Measurements from ENCODE around the gene RGS16. TPM values are rescaled to one million over a fixed set of nuclear protein-coding genes. Genes with fewer than 3 reads are reported as not detected.

Gene RGS16
- total RNA-seq, 1 donor from 2014 or later, result 7.8 TPM

GRCh38 chr1:182630586-182630985 lies 26.4 kb upstream of the RGS16 start:
- H3K4me3 ChIP-seq (ENCODE audit: low read length in 3 of 3), result no peak overlapping the region
- H3K27ac ChIP-seq (ENCODE audit: low read depth, low read length), result no peak overlapping the region

GRCh38 chr1:182629499-182630096 lies 25.4 kb upstream of the RGS16 start:
- no peaks in the 10 kb centered on the region for H3K36me3 ChIP-seq (ENCODE audit: control insufficient read depth in 3 of 3, insufficient read depth in 3 of 3, low read length in 3 of 3)
- no peaks in the 10 kb centered on the region for H3K27me3 ChIP-seq (ENCODE audit: control insufficient read depth in 3 of 3, insufficient read depth in 3 of 3, low read length in 3 of 3)
- no peak overlapping the region for H3K4me3 ChIP-seq (ENCODE audit: low read length in 3 of 3)
- H3K27ac ChIP-seq (ENCODE audit: low read depth, low read length), result no peak overlapping the region
- H3K9ac ChIP-seq (ENCODE audit: low read depth in 1 of 3, low read length in 3 of 3), result no peak overlapping the region
- H3K9me3 ChIP-seq (ENCODE audit: control insufficient read depth in 3 of 3, low read length in 3 of 3), result no peaks in the 10 kb centered on the region
- H3K4me1 ChIP-seq (ENCODE audit: control insufficient read depth in 3 of 3, insufficient read depth in 3 of 3, low read length in 3 of 3), result peaks cover 0 to 2% (median 2%) of the 10 kb centered on the region in 3 donors

More at GRCh38 chr1:182630586-182630985, 26.4 kb upstream of the RGS16 start:
- Histone ChIP-seq H3K4me1 (ENCODE audit: control insufficient read depth in 3 of 3, insufficient read depth in 3 of 3, low read length in 3 of 3) (peaks cover 0 to 2% (median 2%) of the 10 kb centered on the region in 3 donors), H3K9me3 (ENCODE audit: control insufficient read depth in 3 of 3, low read length in 3 of 3) (no peaks in the 10 kb centered on the region), H3K9ac (ENCODE audit: low read depth in 1 of 3, low read length in 3 of 3) (no peak overlapping the region), H3K36me3 (ENCODE audit: control insufficient read depth in 3 of 3, insufficient read depth in 3 of 3, low read length in 3 of 3) (no peaks in the 10 kb centered on the region), H3K27me3 (ENCODE audit: control insufficient read depth in 3 of 3, insufficient read depth in 3 of 3, low read length in 3 of 3) (no peaks in the 10 kb centered on the region)

GRCh38 chr1:182629080-182629479 lies 24.9 kb upstream of the RGS16 start:
- H3K9me3 ChIP-seq (ENCODE audit: control insufficient read depth in 3 of 3, low read length in 3 of 3), result no peaks in the 10 kb centered on the region
- no peak overlapping the region for H3K4me3 ChIP-seq (ENCODE audit: low read length in 3 of 3)
- no peaks in the 10 kb centered on the region for H3K27me3 ChIP-seq (ENCODE audit: control insufficient read depth in 3 of 3, insufficient read depth in 3 of 3, low read length in 3 of 3)
- H3K9ac ChIP-seq (ENCODE audit: low read depth in 1 of 3, low read length in 3 of 3), result no peak overlapping the region
- H3K27ac ChIP-seq (ENCODE audit: low read depth, low read length), result no peak overlapping the region
- peaks cover 0 to 2% (median 2%) of the 10 kb centered on the region in 3 donors for H3K4me1 ChIP-seq (ENCODE audit: control insufficient read depth in 3 of 3, insufficient read depth in 3 of 3, low read length in 3 of 3)
- H3K36me3 ChIP-seq (ENCODE audit: control insufficient read depth in 3 of 3, insufficient read depth in 3 of 3, low read length in 3 of 3), result no peaks in the 10 kb centered on the region

GRCh38 chr1:182628657-182629056 lies 24.5 kb upstream of the RGS16 start:
- H3K36me3 ChIP-seq (ENCODE audit: control insufficient read depth in 3 of 3, insufficient read depth in 3 of 3, low read length in 3 of 3), result no peaks in the 10 kb centered on the region
- H3K9ac ChIP-seq (ENCODE audit: low read depth in 1 of 3, low read length in 3 of 3), result no peak overlapping the region
- peaks cover under 1 to 3% (median 2%) of the 10 kb centered on the region in 3 donors for H3K4me1 ChIP-seq (ENCODE audit: control insufficient read depth in 3 of 3, insufficient read depth in 3 of 3, low read length in 3 of 3)
- H3K9me3 ChIP-seq (ENCODE audit: control insufficient read depth in 3 of 3, low read length in 3 of 3), result no peaks in the 10 kb centered on the region
- H3K27me3 ChIP-seq (ENCODE audit: control insufficient read depth in 3 of 3, insufficient read depth in 3 of 3, low read length in 3 of 3), result no peaks in the 10 kb centered on the region
- no peak overlapping the region for H3K4me3 ChIP-seq (ENCODE audit: low read length in 3 of 3)
- no peak overlapping the region for H3K27ac ChIP-seq (ENCODE audit: low read depth, low read length)

- H3K27ac ChIP-seq (ENCODE audit: low read depth, low read length), result no peak overlapping the region
- no peak overlapping the region for H3K4me3 ChIP-seq (ENCODE audit: low read length in 3 of 3)
- peaks cover 6 to 8% (median 8%) of the 10 kb centered on the region in 3 donors for H3K4me1 ChIP-seq (ENCODE audit: control insufficient read depth in 3 of 3, insufficient read depth in 3 of 3, low read length in 3 of 3)
These were observed 23.4 kb upstream of the RGS16 start for GRCh38 chr1:182627622-182628021.

GRCh38 chr1:182626527-182626926 lies 22.3 kb upstream of the RGS16 start:
- no peak overlapping the region for H3K27ac ChIP-seq (ENCODE audit: low read depth, low read length)
- H3K4me1 ChIP-seq (ENCODE audit: control insufficient read depth in 3 of 3, insufficient read depth in 3 of 3, low read length in 3 of 3), result peaks cover 6 to 8% (median 8%) of the 10 kb centered on the region in 3 donors
- H3K36me3 ChIP-seq (ENCODE audit: control insufficient read depth in 3 of 3, insufficient read depth in 3 of 3, low read length in 3 of 3), result no peaks in the 10 kb centered on the region
- H3K4me3 ChIP-seq (ENCODE audit: low read length in 3 of 3), result no peak overlapping the region
- H3K9me3 ChIP-seq (ENCODE audit: control insufficient read depth in 3 of 3, low read length in 3 of 3), result no peaks in the 10 kb centered on the region
- no peaks in the 10 kb centered on the region for H3K27me3 ChIP-seq (ENCODE audit: control insufficient read depth in 3 of 3, insufficient read depth in 3 of 3, low read length in 3 of 3)
- no peak overlapping the region for H3K9ac ChIP-seq (ENCODE audit: low read depth in 1 of 3, low read length in 3 of 3)

More at GRCh38 chr1:182627622-182628021, 23.4 kb upstream of the RGS16 start:
- no peaks in the 10 kb centered on the region for H3K27me3 ChIP-seq (ENCODE audit: control insufficient read depth in 3 of 3, insufficient read depth in 3 of 3, low read length in 3 of 3)
- H3K9ac ChIP-seq (ENCODE audit: low read depth in 1 of 3, low read length in 3 of 3), result no peak overlapping the region
- no peaks in the 10 kb centered on the region for H3K9me3 ChIP-seq (ENCODE audit: control insufficient read depth in 3 of 3, low read length in 3 of 3)
- H3K36me3 ChIP-seq (ENCODE audit: control insufficient read depth in 3 of 3, insufficient read depth in 3 of 3, low read length in 3 of 3), result no peaks in the 10 kb centered on the region

- peaks cover 6 to 8% (median 8%) of the 10 kb centered on the region in 3 donors for H3K4me1 ChIP-seq (ENCODE audit: control insufficient read depth in 3 of 3, insufficient read depth in 3 of 3, low read length in 3 of 3)
These were observed 21.7 kb upstream of the RGS16 start for GRCh38 chr1:182625719-182626504.

GRCh38 chr1:182625024-182625423 lies 20.8 kb upstream of the RGS16 start:
- Histone ChIP-seq H3K9ac (ENCODE audit: low read depth in 1 of 3, low read length in 3 of 3) (no peak overlapping the region), H3K4me1 (ENCODE audit: control insufficient read depth in 3 of 3, insufficient read depth in 3 of 3, low read length in 3 of 3) (peaks cover 6 to 8% (median 8%) of the 10 kb centered on the region in 3 donors), H3K9me3 (ENCODE audit: control insufficient read depth in 3 of 3, low read length in 3 of 3) (no peaks in the 10 kb centered on the region), H3K27me3 (ENCODE audit: control insufficient read depth in 3 of 3, insufficient read depth in 3 of 3, low read length in 3 of 3) (no peaks in the 10 kb centered on the region), H3K27ac (ENCODE audit: low read depth, low read length) (no peak overlapping the region), H3K4me3 (ENCODE audit: low read length in 3 of 3) (no peak overlapping the region), H3K36me3 (ENCODE audit: control insufficient read depth in 3 of 3, insufficient read depth in 3 of 3, low read length in 3 of 3) (no peaks in the 10 kb centered on the region)

More at GRCh38 chr1:182625719-182626504, 21.7 kb upstream of the RGS16 start:
- H3K36me3 ChIP-seq (ENCODE audit: control insufficient read depth in 3 of 3, insufficient read depth in 3 of 3, low read length in 3 of 3), result no peaks in the 10 kb centered on the region
- no peaks in the 10 kb centered on the region for H3K9me3 ChIP-seq (ENCODE audit: control insufficient read depth in 3 of 3, low read length in 3 of 3)
- no peaks in the 10 kb centered on the region for H3K27me3 ChIP-seq (ENCODE audit: control insufficient read depth in 3 of 3, insufficient read depth in 3 of 3, low read length in 3 of 3)
- no peak overlapping the region for H3K4me3 ChIP-seq (ENCODE audit: low read length in 3 of 3)
- no peak overlapping the region for H3K27ac ChIP-seq (ENCODE audit: low read depth, low read length)
- no peak overlapping the region for H3K9ac ChIP-seq (ENCODE audit: low read depth in 1 of 3, low read length in 3 of 3)

GRCh38 chr1:182624577-182624976 lies 20.4 kb upstream of the RGS16 start:
- no peak overlapping the region for H3K27ac ChIP-seq (ENCODE audit: low read depth, low read length)
- H3K4me1 ChIP-seq (ENCODE audit: control insufficient read depth in 3 of 3, insufficient read depth in 3 of 3, low read length in 3 of 3), result peaks cover 6 to 8% (median 8%) of the 10 kb centered on the region in 3 donors
- no peak overlapping the region for H3K9ac ChIP-seq (ENCODE audit: low read depth in 1 of 3, low read length in 3 of 3)
- no peak overlapping the region for H3K4me3 ChIP-seq (ENCODE audit: low read length in 3 of 3)
- H3K9me3 ChIP-seq (ENCODE audit: control insufficient read depth in 3 of 3, low read length in 3 of 3), result no peaks in the 10 kb centered on the region
- H3K36me3 ChIP-seq (ENCODE audit: control insufficient read depth in 3 of 3, insufficient read depth in 3 of 3, low read length in 3 of 3), result no peaks in the 10 kb centered on the region
- H3K27me3 ChIP-seq (ENCODE audit: control insufficient read depth in 3 of 3, insufficient read depth in 3 of 3, low read length in 3 of 3), result no peaks in the 10 kb centered on the region

GRCh38 chr1:182622901-182623528 lies 18.8 kb upstream of the RGS16 start:
- Histone ChIP-seq H3K27ac (ENCODE audit: low read depth, low read length) (no peak overlapping the region), H3K36me3 (ENCODE audit: control insufficient read depth in 3 of 3, insufficient read depth in 3 of 3, low read length in 3 of 3) (no peaks in the 10 kb centered on the region), H3K4me1 (ENCODE audit: control insufficient read depth in 3 of 3, insufficient read depth in 3 of 3, low read length in 3 of 3) (peaks cover 8 to 11% (median 8%) of the 10 kb centered on the region in 3 donors), H3K9me3 (ENCODE audit: control insufficient read depth in 3 of 3, low read length in 3 of 3) (no peaks in the 10 kb centered on the region), H3K9ac (ENCODE audit: low read depth in 1 of 3, low read length in 3 of 3) (no peak overlapping the region), H3K4me3 (ENCODE audit: low read length in 3 of 3) (no peak overlapping the region), H3K27me3 (ENCODE audit: control insufficient read depth in 3 of 3, insufficient read depth in 3 of 3, low read length in 3 of 3) (no peaks in the 10 kb centered on the region)
